HepG2 (cell line): ENCODE measurements around the gene DNM3. TPM values are rescaled to one million over a fixed set of nuclear protein-coding genes. Genes with fewer than 3 reads are reported as not detected.

ENCODE experiments used
- AKAP8 ChIP-seq: sonication (generic); formaldehyde crosslinking; IDR thresholded peaks from 2 replicates; pipeline ENCODE4 v1.5.1; 2020; ENCODE audit warnings: mild to moderate bottlenecking, missing genetic modification reagents
- ATAD3A ChIP-seq: sonication (generic); formaldehyde crosslinking; IDR thresholded peaks from 2 replicates; pipeline ENCODE4 v1.4.0; 2020; ENCODE audit warnings: missing genetic modification reagents
- CCAR2 ChIP-seq: fragments of 200-400 bp; formaldehyde crosslinking; optimal IDR thresholded peaks from 2 replicates; pipeline ENCODE3; 2018; ENCODE audit warnings: low read depth, mild to moderate bottlenecking, low read length, moderate library complexity
- FOSL1 ChIP-seq: sonication (generic); formaldehyde crosslinking; IDR thresholded peaks from 2 replicates; pipeline ENCODE4 v1.9.0; 2021; ENCODE audit warnings: missing genetic modification reagents, borderline replicate concordance
- FOXK1 ChIP-seq: sonication (generic); formaldehyde crosslinking; IDR thresholded peaks from 2 replicates; pipeline ENCODE4 v1.4.0; 2020; ENCODE audit warnings: low read depth, missing genetic modification reagents, borderline replicate concordance
- NFKBIZ ChIP-seq: IDR thresholded peaks from 2 replicates; pipeline ENCODE4 v1.6.1; 2018; ENCODE audit warnings: missing genetic modification reagents, missing compliant biosample characterization
- POLR2AphosphoS5 ChIP-seq: IDR thresholded peaks from 2 replicates; pipeline ENCODE4 v1.6.1; 2012; ENCODE audit warnings: low read depth, low read length
- SMAD3 ChIP-seq: sonication (generic); formaldehyde crosslinking; IDR thresholded peaks from 2 replicates; pipeline ENCODE4 v1.4.0; 2020; ENCODE audit warnings: missing genetic modification reagents
- U2AF2 ChIP-seq: fragments of 200-400 bp; formaldehyde crosslinking; IDR thresholded peaks from 2 replicates; pipeline ENCODE4 v1.6.1; 2017; ENCODE audit warnings: low read depth, mild to moderate bottlenecking, low read length
- ZFP36L2 ChIP-seq: sonication (generic); formaldehyde crosslinking; IDR thresholded peaks from 2 replicates; pipeline ENCODE4 v1.4.0; 2020; ENCODE audit warnings: missing genetic modification reagents
- ZNF124 ChIP-seq: sonication (generic); formaldehyde crosslinking; IDR thresholded peaks from 2 replicates; pipeline ENCODE4 v1.4.0; 2020; ENCODE audit warnings: missing genetic modification reagents
- ZNF33B ChIP-seq: sonication (generic); formaldehyde crosslinking; IDR thresholded peaks from 2 replicates; pipeline ENCODE4 v1.5.1; 2020; ENCODE audit warnings: mild to moderate bottlenecking, missing genetic modification reagents
- ZNF629 ChIP-seq: sonication (generic); formaldehyde crosslinking; conservative IDR thresholded peaks from 2 replicates; pipeline ENCODE4 v1.5.0; 2020; ENCODE audit warnings: missing genetic modification reagents
- ZNF746 ChIP-seq: sonication (generic); formaldehyde crosslinking; IDR thresholded peaks from 2 replicates; pipeline ENCODE4 v1.8.0; 2022; ENCODE audit warnings: mild to moderate bottlenecking, missing genetic modification reagents
- ZSCAN29 ChIP-seq: sonication (generic); formaldehyde crosslinking; conservative IDR thresholded peaks from 2 replicates; pipeline ENCODE4 v1.4.0; 2020; ENCODE audit warnings: mild to moderate bottlenecking, missing genetic modification reagents
- ZSCAN31 ChIP-seq: sonication (generic); formaldehyde crosslinking; IDR thresholded peaks from 2 replicates; pipeline ENCODE4 v1.5.0; 2020; ENCODE audit warnings: low read depth, mild to moderate bottlenecking, missing genetic modification reagents
- polyA plus RNA-seq, 8 experiments: library from polyadenylated mRNA; depleted of rRNA in 3 of 8; stranded (reverse) in 7 of 8; unstranded in 1 of 8; fragments of >200 nt; fragmentation: Illumina TruSeq in 4 of 8; extraction: Trizol in 4 of 8; gene quantifications; 2 replicates each; pipeline versions ENCODE4 v1.2.1 to v1.2.3, GENCODE V29; 2011 to 2016; ENCODE audit warnings: low read depth in 4 of 8, missing spikeins in 1 of 8, mixed read lengths in 1 of 8; ENCODE audit not compliant: insufficient read depth in 1 of 8
- total RNA-seq, 5 experiments: library from RNA; depleted of rRNA; stranded (reverse); fragments of >200 nt; fragmentation: Illumina TruSeq; extraction: Trizol; gene quantifications; 2 replicates each; pipeline ENCODE4 v1.2.3, GENCODE V29; 2016; ENCODE audit warnings: low read depth in 1 of 5
- TF ChIP-seq, protein P1 (sequence below): IDR thresholded peaks from 2 replicates; pipeline ENCODE4 v1.6.1; 2016; ENCODE audit warnings: mild to moderate bottlenecking
- TF ChIP-seq, protein P2 (sequence below): IDR thresholded peaks from 2 replicates; pipeline ENCODE4 v1.6.1; 2018; ENCODE audit warnings: missing genetic modification reagents, mild to moderate bottlenecking, missing compliant biosample characterization
- TF ChIP-seq, protein P3 (sequence below): sonication (generic); formaldehyde crosslinking; IDR thresholded peaks from 2 replicates; pipeline ENCODE4 v1.5.1; 2020; ENCODE audit warnings: mild to moderate bottlenecking, missing genetic modification reagents, moderate library complexity
- TF ChIP-seq, protein P4 (sequence below): sonication (generic); formaldehyde crosslinking; IDR thresholded peaks from 2 replicates; pipeline ENCODE4 v1.9.0; 2022; ENCODE audit warnings: missing genetic modification reagents, mild to moderate bottlenecking, borderline replicate concordance
- TF ChIP-seq, protein P5 (sequence below): IDR thresholded peaks from 2 replicates; pipeline ENCODE4 v1.6.1; 2016
- TF ChIP-seq, protein P6 (sequence below): sonication (generic); formaldehyde crosslinking; IDR thresholded peaks from 2 replicates; pipeline ENCODE4 v1.4.0; 2020; ENCODE audit warnings: missing genetic modification reagents

DNM3 gene
- total and polyA plus RNA-seq, 2 of the 13 experiments (the other 11 are each of a cell fraction or from before 2014, with no cell fraction given), result 0.05 TPM; not detected in 1

DNA sequence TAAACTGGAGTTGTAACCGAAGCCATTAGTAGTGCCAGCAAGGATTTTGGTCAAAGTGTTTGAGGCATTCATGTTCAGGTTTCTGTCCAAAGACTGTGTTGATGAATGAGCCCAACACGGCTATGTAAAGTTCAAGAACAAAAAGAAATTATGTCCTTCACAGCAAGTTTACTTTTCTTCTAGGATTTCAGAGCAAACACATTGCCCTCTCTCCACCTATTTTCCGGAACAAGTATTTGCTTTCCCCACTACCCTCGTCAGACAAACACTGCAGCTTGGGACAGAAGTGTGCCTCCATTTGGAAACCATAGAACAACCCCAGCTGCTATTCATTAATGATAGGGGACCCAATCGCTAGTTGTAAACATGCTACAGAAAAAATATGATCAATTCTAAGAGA is 427.8 kb downstream of the DNM3 start (continued):
- TF ChIP-seq, protein P1, sequence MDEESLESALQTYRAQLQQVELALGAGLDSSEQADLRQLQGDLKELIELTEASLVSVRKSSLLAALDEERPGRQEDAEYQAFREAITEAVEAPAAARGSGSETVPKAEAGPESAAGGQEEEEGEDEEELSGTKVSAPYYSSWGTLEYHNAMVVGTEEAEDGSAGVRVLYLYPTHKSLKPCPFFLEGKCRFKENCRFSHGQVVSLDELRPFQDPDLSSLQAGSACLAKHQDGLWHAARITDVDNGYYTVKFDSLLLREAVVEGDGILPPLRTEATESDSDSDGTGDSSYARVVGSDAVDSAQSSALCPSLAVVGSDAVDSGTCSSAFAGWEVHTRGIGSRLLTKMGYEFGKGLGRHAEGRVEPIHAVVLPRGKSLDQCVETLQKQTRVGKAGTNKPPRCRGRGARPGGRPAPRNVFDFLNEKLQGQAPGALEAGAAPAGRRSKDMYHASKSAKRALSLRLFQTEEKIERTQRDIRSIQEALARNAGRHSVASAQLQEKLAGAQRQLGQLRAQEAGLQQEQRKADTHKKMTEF, result peak; percentile 78; the same call in 1 of the 2 replicates
- TF ChIP-seq, protein P2, sequence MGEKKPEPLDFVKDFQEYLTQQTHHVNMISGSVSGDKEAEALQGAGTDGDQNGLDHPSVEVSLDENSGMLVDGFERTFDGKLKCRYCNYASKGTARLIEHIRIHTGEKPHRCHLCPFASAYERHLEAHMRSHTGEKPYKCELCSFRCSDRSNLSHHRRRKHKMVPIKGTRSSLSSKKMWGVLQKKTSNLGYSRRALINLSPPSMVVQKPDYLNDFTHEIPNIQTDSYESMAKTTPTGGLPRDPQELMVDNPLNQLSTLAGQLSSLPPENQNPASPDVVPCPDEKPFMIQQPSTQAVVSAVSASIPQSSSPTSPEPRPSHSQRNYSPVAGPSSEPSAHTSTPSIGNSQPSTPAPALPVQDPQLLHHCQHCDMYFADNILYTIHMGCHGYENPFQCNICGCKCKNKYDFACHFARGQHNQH (CRISPR knock-in tag), result no peak; the same call in 1 of the 2 replicates
- TF ChIP-seq, protein P3, sequence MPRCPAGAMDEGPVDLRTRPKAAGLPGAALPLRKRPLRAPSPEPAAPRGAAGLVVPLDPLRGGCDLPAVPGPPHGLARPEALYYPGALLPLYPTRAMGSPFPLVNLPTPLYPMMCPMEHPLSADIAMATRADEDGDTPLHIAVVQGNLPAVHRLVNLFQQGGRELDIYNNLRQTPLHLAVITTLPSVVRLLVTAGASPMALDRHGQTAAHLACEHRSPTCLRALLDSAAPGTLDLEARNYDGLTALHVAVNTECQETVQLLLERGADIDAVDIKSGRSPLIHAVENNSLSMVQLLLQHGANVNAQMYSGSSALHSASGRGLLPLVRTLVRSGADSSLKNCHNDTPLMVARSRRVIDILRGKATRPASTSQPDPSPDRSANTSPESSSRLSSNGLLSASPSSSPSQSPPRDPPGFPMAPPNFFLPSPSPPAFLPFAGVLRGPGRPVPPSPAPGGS (CRISPR knock-in tag), result no peak
- TF ChIP-seq CCAR2, result no peak
- no peak for TF ChIP-seq FOSL1 (CRISPR knock-in tag)
- peak; percentile 45; the same call in 1 of the 2 replicates for TF ChIP-seq ZSCAN29
- 0 out of 2 replicates have a peak, but pooled peaks have one; percentile 64 for TF ChIP-seq NFKBIZ (CRISPR knock-in tag)
- no peak for TF ChIP-seq ATAD3A (CRISPR knock-in tag)
- TF ChIP-seq ZFP36L2, result no peak
- TF ChIP-seq POLR2AphosphoS5, result no peak
- TF ChIP-seq, protein P4, sequence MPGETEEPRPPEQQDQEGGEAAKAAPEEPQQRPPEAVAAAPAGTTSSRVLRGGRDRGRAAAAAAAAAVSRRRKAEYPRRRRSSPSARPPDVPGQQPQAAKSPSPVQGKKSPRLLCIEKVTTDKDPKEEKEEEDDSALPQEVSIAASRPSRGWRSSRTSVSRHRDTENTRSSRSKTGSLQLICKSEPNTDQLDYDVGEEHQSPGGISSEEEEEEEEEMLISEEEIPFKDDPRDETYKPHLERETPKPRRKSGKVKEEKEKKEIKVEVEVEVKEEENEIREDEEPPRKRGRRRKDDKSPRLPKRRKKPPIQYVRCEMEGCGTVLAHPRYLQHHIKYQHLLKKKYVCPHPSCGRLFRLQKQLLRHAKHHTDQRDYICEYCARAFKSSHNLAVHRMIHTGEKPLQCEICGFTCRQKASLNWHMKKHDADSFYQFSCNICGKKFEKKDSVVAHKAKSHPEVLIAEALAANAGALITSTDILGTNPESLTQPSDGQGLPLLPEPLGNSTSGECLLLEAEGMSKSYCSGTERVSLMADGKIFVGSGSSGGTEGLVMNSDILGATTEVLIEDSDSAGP (CRISPR knock-in tag), result no peak
- TF ChIP-seq ZSCAN31 (CRISPR knock-in tag), result no peak
- no peak for TF ChIP-seq U2AF2
- TF ChIP-seq ZNF33B (CRISPR knock-in tag), result no peak
- no peak for TF ChIP-seq ZNF124
- no peak; the same call in 1 of the 2 replicates for TF ChIP-seq ZNF629
- no peak for TF ChIP-seq AKAP8 (CRISPR knock-in tag)
- TF ChIP-seq FOXK1 (CRISPR knock-in tag), result peak; percentile 29; the same call in 1 of the 2 replicates
- TF ChIP-seq, protein P5, sequence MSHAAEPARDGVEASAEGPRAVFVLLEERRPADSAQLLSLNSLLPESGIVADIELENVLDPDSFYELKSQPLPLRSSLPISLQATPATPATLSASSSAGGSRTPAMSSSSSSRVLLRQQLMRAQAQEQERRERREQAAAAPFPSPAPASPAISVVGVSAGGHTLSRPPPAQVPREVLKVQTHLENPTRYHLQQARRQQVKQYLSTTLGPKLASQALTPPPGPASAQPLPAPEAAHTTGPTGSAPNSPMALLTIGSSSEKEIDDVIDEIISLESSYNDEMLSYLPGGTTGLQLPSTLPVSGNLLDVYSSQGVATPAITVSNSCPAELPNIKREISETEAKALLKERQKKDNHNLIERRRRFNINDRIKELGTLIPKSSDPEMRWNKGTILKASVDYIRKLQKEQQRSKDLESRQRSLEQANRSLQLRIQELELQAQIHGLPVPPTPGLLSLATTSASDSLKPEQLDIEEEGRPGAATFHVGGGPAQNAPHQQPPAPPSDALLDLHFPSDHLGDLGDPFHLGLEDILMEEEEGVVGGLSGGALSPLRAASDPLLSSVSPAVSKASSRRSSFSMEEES (CRISPR knock-in tag), result no peak
- TF ChIP-seq SMAD3 (CRISPR knock-in tag), result peak; percentile 68; the same call in 1 of the 2 replicates
- TF ChIP-seq, protein P6, sequence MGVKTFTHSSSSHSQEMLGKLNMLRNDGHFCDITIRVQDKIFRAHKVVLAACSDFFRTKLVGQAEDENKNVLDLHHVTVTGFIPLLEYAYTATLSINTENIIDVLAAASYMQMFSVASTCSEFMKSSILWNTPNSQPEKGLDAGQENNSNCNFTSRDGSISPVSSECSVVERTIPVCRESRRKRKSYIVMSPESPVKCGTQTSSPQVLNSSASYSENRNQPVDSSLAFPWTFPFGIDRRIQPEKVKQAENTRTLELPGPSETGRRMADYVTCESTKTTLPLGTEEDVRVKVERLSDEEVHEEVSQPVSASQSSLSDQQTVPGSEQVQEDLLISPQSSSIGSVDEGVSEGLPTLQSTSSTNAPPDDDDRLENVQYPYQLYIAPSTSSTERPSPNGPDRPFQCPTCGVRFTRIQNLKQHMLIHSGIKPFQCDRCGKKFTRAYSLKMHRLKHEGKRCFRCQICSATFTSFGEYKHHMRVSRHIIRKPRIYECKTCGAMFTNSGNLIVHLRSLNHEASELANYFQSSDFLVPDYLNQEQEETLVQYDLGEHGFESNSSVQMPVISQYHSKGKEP (CRISPR knock-in tag), result no peak
- TF ChIP-seq ZNF746 (CRISPR knock-in tag), result peak; percentile 61; the same call in 1 of the 2 replicates
